ENCODE measurements around the gene ERC1.

DNA sequence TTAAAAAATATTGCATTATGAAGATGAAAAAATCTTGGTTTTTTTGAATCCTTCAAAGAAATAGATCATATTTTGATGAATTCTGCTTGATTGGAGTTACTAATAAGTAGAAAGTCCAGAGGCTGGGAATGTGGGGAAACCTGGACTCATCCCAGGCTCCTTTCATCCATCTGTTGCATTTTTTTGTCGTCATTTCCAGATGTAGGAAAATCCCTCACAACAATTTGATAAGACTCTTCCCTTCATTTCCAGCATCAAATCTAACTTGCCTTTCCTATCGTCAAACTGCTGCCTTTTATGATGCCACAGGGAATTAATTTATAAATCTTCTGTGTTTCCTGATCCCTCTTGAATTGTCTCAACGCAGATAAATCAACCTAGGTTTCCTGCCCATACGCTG, 391.8 kb downstream of the ERC1 start:
- TF ChIP-seq, protein P1, sequence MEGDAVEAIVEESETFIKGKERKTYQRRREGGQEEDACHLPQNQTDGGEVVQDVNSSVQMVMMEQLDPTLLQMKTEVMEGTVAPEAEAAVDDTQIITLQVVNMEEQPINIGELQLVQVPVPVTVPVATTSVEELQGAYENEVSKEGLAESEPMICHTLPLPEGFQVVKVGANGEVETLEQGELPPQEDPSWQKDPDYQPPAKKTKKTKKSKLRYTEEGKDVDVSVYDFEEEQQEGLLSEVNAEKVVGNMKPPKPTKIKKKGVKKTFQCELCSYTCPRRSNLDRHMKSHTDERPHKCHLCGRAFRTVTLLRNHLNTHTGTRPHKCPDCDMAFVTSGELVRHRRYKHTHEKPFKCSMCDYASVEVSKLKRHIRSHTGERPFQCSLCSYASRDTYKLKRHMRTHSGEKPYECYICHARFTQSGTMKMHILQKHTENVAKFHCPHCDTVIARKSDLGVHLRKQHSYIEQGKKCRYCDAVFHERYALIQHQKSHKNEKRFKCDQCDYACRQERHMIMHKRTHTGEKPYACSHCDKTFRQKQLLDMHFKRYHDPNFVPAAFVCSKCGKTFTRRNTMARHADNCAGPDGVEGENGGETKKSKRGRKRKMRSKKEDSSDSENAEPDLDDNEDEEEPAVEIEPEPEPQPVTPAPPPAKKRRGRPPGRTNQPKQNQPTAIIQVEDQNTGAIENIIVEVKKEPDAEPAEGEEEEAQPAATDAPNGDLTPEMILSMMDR (IDR thresholded peaks at IDR 0.05), result no peak
- TF ChIP-seq SIN3A (IDR thresholded peaks at IDR 0.05; ENCODE audit: borderline replicate concordance, insufficient read depth, low read depth, low read length) (no peak), POLR2AphosphoS5 (IDR thresholded peaks at IDR 0.05; ENCODE audit: low read depth, low read length) (no peak)
- TF ChIP-seq, protein P2, sequence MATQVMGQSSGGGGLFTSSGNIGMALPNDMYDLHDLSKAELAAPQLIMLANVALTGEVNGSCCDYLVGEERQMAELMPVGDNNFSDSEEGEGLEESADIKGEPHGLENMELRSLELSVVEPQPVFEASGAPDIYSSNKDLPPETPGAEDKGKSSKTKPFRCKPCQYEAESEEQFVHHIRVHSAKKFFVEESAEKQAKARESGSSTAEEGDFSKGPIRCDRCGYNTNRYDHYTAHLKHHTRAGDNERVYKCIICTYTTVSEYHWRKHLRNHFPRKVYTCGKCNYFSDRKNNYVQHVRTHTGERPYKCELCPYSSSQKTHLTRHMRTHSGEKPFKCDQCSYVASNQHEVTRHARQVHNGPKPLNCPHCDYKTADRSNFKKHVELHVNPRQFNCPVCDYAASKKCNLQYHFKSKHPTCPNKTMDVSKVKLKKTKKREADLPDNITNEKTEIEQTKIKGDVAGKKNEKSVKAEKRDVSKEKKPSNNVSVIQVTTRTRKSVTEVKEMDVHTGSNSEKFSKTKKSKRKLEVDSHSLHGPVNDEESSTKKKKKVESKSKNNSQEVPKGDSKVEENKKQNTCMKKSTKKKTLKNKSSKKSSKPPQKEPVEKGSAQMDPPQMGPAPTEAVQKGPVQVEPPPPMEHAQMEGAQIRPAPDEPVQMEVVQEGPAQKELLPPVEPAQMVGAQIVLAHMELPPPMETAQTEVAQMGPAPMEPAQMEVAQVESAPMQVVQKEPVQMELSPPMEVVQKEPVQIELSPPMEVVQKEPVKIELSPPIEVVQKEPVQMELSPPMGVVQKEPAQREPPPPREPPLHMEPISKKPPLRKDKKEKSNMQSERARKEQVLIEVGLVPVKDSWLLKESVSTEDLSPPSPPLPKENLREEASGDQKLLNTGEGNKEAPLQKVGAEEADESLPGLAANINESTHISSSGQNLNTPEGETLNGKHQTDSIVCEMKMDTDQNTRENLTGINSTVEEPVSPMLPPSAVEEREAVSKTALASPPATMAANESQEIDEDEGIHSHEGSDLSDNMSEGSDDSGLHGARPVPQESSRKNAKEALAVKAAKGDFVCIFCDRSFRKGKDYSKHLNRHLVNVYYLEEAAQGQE (IDR thresholded peaks at IDR 0.05; ENCODE audit: insufficient read depth in 1 of 2, low read depth in 2 of 2, low read length in 1 of 2), result no peak
